Tibial nerve (tissue), 4 donors: ENCODE measurements around the gene PRRT1B.

Experiments
- EP300 ChIP-seq, 2 donors: sonication (generic); formaldehyde crosslinking; IDR thresholded peaks; one replicate each; pipeline ENCODE4 v1.6.1; 2017; ENCODE audit warnings: antibody characterized with exemption in 2 of 2, mild to moderate bottlenecking in 1 of 2
- POLR2A ChIP-seq, 2 donors: fragments of 450-650 bp; IDR thresholded peaks; one replicate each; pipeline ENCODE4 v1.6.1; 2017; ENCODE audit warnings: antibody characterized with exemption in 2 of 2, mild to moderate bottlenecking in 2 of 2, moderate library complexity in 2 of 2
- TF ChIP-seq, protein P1 (sequence below), 5 experiments: fragments of 200-600 bp in 3 of 5; fragments of 450-650 bp in 2 of 5; sonication (generic) in 3 of 5; IDR thresholded peaks; one replicate each; pipeline ENCODE4 v1.5.1; 2016 to 2019; ENCODE audit warnings: antibody characterized with exemption in 5 of 5, mild to moderate bottlenecking in 3 of 5, moderate library complexity in 2 of 5

GRCh38 chr9:131523451-131524435 lies 21.6 kb upstream of the PRRT1B start:
- TF ChIP-seq, protein P1, sequence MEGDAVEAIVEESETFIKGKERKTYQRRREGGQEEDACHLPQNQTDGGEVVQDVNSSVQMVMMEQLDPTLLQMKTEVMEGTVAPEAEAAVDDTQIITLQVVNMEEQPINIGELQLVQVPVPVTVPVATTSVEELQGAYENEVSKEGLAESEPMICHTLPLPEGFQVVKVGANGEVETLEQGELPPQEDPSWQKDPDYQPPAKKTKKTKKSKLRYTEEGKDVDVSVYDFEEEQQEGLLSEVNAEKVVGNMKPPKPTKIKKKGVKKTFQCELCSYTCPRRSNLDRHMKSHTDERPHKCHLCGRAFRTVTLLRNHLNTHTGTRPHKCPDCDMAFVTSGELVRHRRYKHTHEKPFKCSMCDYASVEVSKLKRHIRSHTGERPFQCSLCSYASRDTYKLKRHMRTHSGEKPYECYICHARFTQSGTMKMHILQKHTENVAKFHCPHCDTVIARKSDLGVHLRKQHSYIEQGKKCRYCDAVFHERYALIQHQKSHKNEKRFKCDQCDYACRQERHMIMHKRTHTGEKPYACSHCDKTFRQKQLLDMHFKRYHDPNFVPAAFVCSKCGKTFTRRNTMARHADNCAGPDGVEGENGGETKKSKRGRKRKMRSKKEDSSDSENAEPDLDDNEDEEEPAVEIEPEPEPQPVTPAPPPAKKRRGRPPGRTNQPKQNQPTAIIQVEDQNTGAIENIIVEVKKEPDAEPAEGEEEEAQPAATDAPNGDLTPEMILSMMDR (IDR thresholded peaks at IDR 0.05): no peak
- TF ChIP-seq EP300 (IDR thresholded peaks at IDR 0.05) (no peak), POLR2A (IDR thresholded peaks at IDR 0.05) (no peak)
